HG03066 (cell line): ENCODE data around the gene KLC1.
"Not testable (repeated sequence)": the region's sequence is repeated elsewhere in the genome, so short reads cannot be mapped to it uniquely, and the experiment has no call there.

Experiments used
- ATAC-seq: cut with Tn5 transposase; IDR thresholded peaks from one replicate; pipeline ENCODE4 v1.9.1; 2021; ENCODE audit warnings: low read depth; ENCODE audit not compliant: unreplicated experiment

The KLC1 gene

GRCh38 chr14:103624860-103625259, 4.2 kb upstream of the KLC1 start:
- no peak for ATAC-seq

GRCh38 chr14:103625356-103626095, 3.5 kb upstream of the KLC1 start:
- no peak for ATAC-seq

GRCh38 chr14:103626146-103626850, 2.7 kb upstream of the KLC1 start:
- ATAC-seq, result no peak

GRCh38 chr14:103627073-103628025, 1.7 kb upstream of the KLC1 start:
- ATAC-seq, result no peak

GRCh38 chr14:103628221-103628683, 759 bp upstream of the KLC1 start:
- ATAC-seq, result no peak

- ATAC-seq, result peak; percentile 30
These were observed 601 bp downstream of the KLC1 start for GRCh38 chr14:103629503-103630121.

- no peak for ATAC-seq
These were observed 1.5 kb downstream of the KLC1 start for GRCh38 chr14:103630364-103631108.

- no peak for ATAC-seq
These were observed 4.4 kb downstream of the KLC1 start for GRCh38 chr14:103633391-103633790.

GRCh38 chr14:103634156-103634555, 5.1 kb downstream of the KLC1 start:
- no peak for ATAC-seq

- no peak for ATAC-seq
These were observed 9.6 kb downstream of the KLC1 start for GRCh38 chr14:103638594-103638993.

GRCh38 chr14:103641161-103641560, 12.2 kb downstream of the KLC1 start:
- ATAC-seq, result no peak

- no peak for ATAC-seq
These were observed 17.2 kb downstream of the KLC1 start for GRCh38 chr14:103646189-103646588.

GRCh38 chr14:103649001-103649400, 20.0 kb downstream of the KLC1 start:
- no peak for ATAC-seq

GRCh38 chr14:103650213-103650612, 21.2 kb downstream of the KLC1 start:
- ATAC-seq, result no peak

GRCh38 chr14:103651585-103651984, 22.6 kb downstream of the KLC1 start:
- no peak for ATAC-seq

GRCh38 chr14:103652806-103653205, 23.8 kb downstream of the KLC1 start:
- no peak for ATAC-seq

- not testable (repeated sequence) for ATAC-seq
These were observed 24.3 kb downstream of the KLC1 start for GRCh38 chr14:103653336-103653735.

- ATAC-seq, result no peak
These were observed 24.8 kb downstream of the KLC1 start for GRCh38 chr14:103653805-103654204.

GRCh38 chr14:103654619-103655018, 25.6 kb downstream of the KLC1 start:
- no peak for ATAC-seq
